Femur (tissue), 1 donor: ENCODE data around the gene KIDINS220.
"Not testable (repeated sequence)": the region's sequence is repeated elsewhere in the genome, so short reads cannot be mapped to it uniquely, and the experiment has no call there.

Experiments used
- DNase-seq: peaks from one replicate; pipeline ENCODE4 v3.0.0-alpha.2; 2017

Gene KIDINS220

DNA sequence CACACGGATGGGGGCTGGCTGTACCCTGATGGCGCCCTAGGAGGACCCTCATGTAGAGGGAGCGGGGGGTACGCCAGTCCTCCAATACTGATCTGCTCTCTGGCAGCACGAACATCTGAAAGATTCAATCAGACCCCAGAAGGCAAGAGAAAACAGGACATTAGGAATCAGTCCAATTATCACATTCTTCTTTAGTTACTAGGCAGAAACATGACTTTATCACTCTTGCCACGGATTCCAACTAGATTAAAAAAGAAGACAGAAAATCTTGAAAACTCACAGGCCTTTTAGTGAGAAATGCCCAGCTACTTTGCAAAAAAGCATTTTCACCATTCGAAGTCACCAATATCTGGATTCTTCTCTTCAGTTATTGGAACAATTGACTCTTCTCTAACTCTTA is 87.2 kb downstream of the KIDINS220 start:
- no peak for DNase-seq

- DNase-seq: no peak
These were observed 94.2 kb downstream of the KIDINS220 start for GRCh38 chr2:8743261-8743660.

DNA sequence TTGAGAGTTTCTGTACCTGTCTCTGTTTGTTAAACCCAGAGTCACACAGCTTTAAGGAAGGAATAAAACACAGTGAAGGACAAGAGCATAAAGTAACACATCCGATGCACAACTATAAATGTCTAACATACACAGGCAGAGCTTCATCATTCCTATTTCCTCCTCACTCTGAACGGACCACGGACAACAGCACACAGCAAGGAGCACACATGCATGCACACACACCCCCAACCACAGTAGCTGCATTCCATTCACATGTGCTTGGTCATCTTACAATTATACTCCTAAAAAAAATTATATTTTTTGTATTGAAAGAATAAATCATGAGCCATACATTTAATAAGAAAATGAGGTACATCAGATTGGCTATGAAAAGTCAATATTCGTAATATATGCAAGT is 97.3 kb downstream of the KIDINS220 start:
- DNase-seq: no peak

- DNase-seq: no peak
These were observed 99.7 kb downstream of the KIDINS220 start for GRCh38 chr2:8737571-8738175.

DNA sequence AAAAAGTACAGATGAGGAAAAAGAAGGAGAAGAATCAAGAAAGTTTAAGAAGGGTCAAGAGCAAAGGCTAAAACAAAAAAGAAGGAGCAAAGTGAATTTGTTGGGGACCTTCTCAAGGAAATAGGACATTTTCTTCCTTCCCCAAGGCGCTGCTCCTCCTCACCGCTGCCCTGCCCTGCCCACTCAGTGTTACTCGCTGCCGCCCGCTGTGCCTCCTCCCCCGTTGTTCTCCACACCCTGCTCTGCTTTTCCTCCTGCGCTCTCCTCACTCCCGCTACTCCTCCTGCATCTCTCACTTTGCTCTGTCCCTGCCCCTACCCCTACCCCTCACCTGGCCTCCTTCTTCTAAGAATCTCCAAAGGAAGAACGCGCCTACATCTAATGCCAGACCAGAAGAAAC is 104.8 kb downstream of the KIDINS220 start:
- no peak for DNase-seq

DNA sequence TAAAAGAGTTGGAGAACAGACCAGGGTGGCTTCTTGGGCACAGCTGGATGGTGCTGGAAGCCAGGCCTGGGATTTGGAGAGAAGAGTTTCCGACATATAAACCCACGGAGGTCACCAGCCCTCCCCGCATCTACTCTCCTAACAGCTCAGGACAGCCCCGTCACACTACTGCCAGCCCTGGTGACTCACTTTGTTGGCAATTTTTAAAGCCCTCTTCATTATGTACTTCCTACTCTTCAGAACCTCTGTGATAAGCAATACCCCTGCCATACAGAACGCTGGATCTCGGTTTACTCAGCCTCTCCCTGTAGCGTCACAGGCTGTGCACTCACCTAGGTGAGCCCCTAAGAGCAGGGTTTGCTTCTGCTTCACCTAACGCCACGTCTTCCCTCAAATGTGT is 107.5 kb downstream of the KIDINS220 start:
- no peak for DNase-seq

GRCh38 chr2:8729101-8729500 is 108.3 kb downstream of the KIDINS220 start:
- DNase-seq: not testable (repeated sequence)

DNA sequence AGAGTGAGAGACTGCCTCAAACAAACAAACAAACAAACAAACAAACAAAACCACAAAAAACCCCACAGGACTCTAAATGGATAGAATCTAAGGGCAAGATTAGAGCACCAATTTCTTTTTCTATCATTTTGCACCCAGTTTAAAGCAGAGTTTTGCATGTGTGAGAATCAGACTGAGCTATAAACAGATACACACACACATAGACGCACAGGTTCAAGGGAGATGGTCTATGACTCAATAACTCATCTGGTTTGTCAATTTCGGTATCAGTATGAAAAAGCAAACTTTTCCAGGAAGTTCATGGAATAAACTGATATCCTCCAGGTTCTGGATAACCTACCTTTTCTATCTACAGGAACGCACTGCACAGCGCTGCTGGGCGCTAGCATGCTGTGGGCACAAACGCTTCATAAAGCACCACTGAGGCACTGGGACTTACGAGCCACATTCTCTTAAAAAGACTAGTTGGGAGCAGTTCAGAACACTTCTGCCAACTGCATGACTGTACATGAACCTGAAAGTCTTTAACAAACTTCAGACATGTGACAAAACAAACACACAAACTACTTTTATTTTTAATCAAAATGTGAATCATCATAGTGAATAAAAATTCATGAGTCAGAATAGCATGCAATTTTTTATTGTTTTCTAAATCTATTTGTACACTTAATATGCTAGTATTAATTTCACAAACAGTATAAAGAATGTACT is 109.0 kb downstream of the KIDINS220 start:
- DNase-seq: no peak

DNA sequence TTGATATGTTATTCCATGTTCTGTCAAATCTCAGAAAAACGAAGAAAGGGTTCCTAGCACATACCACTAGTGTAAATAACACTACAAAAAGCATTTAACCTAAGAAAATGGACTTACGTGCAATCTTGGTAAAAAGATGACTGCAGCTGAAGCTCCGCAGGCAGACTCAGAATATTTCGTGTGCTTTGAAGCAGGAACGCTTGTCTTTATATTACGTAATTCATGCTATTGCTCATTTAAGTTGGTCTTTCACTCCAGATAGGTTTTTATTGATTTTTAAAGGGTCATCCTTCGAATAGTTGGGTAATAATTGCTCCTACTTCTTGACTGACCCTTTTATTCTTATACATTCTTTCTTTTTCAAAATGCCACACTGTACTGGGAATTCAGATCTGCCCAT is 111.6 kb downstream of the KIDINS220 start:
- no peak for DNase-seq

DNA sequence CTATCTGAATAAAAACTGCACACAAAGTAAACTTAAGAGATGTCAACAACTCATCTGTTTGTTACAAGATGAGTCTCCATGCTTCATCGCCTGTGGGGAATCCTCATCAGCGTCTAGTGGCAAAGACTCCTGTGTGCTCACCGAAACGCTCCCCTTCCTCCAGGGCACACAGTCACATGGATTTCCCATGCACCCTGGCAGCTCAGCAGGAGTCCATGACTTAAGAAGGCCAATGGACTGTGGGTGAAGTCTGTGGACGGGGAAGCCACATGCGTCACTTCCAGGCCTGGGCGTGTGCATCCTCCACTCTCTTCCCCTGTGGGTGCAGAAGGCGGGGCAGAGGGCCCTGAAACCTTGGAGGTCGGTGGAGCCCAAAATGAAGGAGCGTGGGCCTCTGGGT is 114.4 kb downstream of the KIDINS220 start:
- no peak for DNase-seq

DNA sequence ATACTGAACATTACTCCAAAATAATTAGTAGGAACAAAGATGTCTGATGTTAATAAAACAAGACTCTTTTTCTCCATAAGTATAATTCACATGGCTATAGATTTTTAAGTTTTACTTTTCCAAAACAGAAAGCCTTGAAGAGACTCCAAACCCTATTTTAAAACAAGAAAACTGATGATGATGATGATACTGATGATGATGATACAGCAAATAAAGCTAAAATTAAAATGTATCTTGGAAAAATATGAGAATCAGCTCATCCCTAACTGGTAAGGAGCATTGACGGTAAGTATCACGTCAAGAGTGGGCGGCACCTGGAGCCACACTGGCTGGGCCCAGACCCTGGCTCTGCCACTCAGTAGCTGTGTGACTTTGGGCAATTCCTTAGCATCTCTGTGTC is 116.0 kb downstream of the KIDINS220 start:
- DNase-seq: no peak

DNA sequence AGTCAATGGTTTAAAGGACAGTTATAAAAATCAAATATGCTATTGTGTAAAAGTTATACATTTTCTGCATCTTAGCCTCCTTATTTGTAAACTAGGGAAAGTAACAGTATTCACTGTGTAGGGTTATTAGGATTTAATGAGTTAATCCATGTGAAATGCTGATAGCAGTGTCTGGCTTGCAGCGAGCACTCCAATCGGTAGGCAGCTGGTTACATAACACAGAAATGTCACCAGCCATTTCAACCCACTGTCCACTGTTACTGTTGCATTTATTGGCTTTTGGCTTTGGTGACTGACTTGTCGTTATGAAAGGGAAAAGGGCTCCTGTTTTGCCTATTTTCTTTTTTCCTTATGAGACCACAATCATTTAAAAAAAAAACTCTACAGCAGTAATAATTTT is 116.7 kb downstream of the KIDINS220 start:
- no peak for DNase-seq

DNA sequence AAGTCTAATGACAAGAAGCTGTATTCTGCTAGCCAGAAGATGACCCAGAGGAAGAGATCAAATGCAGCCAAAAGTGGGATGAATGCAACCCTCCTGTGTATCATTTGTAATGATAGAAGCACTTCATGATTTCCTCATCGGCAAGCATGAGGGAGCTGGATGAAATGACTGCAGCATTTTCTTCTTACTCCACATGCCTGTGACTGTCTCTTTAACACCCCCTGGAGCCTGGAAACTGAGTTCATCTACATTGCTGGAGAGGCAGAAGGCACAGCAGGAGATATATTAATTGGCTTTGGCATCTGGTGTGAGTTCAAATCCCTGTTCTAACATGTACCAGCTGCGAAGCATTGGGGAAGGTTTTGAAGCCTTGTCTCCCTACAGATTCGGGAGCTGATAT is 117.9 kb downstream of the KIDINS220 start:
- DNase-seq: no peak

DNA sequence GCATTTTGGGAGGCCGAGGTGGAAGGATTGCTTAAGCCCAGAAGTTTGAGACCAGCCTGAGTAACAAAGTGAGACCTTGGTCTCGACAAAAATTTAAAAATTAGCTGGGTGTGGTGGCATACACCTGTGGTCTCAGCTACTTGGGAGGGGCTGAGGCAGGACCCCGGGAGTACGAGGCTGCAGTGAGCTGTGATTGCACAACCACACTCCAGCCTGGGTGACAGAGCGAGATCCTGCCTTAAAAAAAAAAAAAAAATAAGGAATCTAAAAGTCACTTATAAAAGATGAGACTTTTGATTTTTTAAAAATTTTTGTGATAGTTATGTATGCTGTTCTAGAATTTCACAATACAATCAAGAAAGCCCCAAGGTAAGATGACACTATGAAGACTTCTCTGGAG is 122.4 kb downstream of the KIDINS220 start:
- DNase-seq: no peak

DNA sequence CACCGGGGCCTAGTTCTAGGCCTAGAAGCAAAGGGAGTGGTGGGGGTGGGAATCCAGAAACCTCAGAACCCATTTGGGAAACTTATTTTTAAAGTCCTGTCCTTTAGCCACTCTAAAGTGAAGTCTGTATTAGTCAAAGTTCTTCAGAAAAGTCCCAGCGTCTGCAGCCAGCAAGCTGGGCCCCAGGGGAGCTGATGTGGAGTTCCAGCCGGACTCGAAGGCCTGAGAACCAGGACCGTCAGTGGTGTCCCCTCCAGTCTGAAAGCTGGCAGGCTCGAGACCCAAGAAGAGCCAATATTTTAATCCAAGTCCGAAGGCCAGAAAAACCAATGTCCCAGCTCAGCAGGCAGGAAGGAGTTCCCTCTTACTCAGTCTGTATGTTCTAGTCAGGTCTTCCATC is 123.1 kb downstream of the KIDINS220 start:
- DNase-seq: no peak

DNA sequence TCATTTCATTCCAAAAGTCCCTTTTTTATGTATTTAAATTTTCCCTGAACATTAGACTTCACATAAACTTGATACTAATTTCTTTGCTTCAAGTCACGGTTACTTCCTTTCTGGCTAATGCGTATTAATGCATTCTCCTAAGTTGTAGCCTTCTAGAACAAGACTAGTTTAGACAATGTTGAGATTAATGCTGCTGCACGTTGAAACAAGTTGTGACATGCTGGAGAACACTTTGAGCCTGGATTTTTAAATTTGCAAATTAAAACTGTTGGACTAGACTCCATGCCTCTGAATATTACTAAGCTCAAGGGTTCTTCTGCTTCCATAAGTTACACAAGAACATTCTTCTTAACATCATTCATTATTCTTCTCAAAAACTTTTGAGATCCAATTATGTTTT is 126.5 kb downstream of the KIDINS220 start:
- no peak for DNase-seq

DNA sequence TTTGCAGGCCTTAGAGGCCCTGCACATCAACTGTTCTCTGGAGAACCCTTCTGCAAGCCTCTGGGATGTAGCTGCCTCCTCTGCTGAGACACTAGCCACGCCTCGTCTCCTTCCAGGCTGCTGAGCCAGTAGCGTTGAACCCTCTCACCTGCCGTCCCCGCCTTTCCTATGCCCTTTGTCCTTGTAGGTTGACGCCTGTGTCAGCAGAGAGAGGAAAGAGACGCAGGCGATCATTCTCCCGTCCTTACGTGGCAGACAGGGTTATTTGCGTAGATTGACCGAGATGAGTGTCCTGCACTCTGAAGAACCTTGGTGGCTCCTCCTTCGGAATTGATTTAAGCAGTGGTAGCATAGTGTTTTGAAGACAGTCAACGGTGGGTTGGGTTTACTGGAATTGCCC is 127.8 kb downstream of the KIDINS220 start:
- DNase-seq: no peak

DNA sequence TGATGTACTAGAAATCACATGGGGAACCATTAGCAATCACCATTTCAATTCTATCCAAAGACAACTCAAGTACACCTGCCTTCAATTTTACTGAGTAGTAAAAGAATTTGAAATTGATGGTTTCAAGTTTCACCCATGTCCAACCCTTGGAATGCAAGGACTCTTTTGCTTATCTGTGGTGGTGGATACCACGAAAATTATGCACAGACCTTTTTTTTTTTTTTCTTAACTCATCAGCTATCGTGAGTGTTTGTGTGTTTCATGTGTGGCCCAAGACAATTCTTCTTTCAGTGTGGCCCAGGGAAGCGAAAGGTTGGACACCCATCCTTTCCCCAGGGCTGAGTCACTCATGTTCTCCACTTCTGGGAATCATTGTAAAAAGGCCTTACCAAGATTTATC is 132.5 kb downstream of the KIDINS220 start:
- DNase-seq: no peak

DNA sequence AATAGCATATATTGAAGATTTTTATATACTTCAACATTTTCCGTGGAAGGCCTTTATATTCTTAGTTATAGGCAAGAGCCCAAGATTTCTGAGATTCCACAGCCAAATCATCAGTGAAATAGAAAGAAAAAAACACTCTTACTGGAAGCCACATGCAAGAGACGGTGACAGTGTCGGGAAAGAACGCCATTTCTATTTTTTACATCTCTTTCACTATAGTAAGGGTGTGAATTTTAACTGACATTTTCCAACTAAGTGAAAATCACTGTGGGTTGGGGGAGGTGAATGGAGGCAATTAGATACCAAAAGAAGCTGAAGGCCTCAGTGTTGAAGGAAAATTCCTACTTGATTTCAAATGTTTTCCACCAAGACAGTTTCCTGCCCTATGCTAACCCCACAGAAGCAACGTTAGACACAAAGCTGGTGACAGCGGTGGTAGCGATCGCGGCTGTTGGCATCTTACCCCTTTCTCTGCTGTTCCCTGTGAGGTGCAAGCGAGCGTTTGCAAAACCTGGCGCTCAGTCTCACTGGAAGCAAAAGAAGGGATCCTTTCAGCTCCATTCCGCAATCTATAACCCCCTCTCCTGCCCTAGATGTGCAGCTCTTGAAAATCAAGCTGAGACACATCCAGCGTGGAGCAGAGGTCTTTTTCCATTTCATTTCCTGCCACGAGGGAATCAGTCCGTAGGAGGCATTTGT is 135.6 kb downstream of the KIDINS220 start:
- DNase-seq: no peak

- DNase-seq: no peak
These were observed 137.6 kb downstream of the KIDINS220 start for GRCh38 chr2:8699839-8700238.

GRCh38 chr2:8697190-8697589 is 140.2 kb downstream of the KIDINS220 start:
- DNase-seq: no peak

GRCh38 chr2:8694737-8695136 is 142.7 kb downstream of the KIDINS220 start:
- no peak for DNase-seq

GRCh38 chr2:8693157-8693821 is 144.1 kb downstream of the KIDINS220 start:
- peak; percentile 36 for DNase-seq

DNA sequence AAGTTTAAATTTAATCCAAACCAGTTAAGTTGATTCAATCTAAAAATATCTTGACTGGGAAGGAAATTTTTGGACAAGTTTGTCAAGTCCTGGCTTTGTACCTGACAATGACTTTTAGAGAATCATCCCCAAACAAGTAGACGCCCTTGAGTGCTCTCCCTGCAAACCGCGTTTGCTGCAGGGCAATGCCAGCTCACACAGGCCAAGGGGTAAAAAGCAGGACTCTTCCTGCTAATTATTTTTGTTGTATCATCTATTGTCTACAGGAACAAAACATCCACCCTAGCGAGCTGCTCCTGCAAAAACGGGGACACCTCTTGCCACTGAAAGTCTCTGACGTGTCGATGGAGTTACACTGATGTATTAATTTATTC is 144.6 kb downstream of the KIDINS220 start:
- no peak for DNase-seq
